Measurements from ENCODE around the gene HCFC1.
"Not testable (repeated sequence)": the region's sequence is repeated elsewhere in the genome, so short reads cannot be mapped to it uniquely, and the experiment has no call there.

The HCFC1 gene

DNA sequence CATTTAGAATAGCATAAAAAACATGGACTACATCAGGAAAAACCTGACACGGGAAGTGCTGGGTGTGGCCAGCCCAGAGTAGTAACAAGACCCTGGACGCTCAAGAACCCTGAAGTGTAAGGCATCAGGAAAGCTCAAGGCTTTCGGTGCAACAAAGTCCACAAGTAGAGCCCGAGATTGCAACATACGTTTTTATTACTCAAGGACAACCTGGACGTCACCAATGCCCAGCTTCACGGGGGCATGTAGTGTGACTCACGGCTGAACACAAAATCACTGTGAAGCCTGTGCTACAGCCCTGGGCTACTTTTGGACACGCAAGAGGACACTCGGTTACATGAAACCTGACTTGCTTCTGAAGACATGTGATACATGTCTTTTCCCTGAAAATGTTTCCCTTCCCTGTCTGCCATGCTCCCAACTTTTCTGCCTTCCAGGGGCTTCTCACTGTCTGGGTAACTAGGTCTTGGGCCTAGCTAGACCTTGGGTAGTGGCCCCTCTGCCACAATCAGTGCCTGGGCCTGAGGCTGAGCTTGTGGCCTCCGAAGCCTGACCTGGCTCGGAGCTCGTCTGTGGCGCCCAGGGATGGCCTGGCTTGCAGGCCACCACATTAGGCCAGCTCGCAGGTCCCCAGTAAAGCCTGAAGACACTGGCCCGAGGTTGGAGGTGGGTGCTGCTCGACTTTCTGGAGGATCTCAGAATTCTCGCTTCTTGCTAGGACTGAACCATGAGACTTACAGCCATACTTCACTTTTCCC lies 38.9 kb upstream of the HCFC1 start:
- in situ Hi-C loops (cut with MboI; ENCODE audit: low sequenced_read_pairs): no loop called here

DNA sequence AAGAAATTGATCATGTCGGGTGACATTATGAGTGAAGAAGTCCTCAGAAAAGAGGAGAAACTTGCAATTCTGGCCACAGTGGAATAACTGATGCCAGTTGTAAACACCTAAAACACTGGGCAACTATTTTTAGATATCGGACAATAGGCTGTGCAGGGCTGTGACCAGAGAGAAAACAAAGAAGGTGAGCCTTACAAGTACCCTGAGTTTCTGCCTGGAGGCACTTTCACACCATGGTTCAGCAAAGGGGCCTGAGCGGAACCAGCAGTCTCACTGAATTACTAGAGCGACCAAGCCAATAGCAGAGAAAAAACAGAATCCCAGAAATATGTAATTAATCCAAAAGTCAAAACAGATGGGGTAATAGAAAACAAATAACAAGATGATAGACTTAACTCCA lies 36.9 kb upstream of the HCFC1 start:
- in situ Hi-C loops (cut with MboI; ENCODE audit: low sequenced_read_pairs): no loop called here

- in situ Hi-C loops (cut with MboI; ENCODE audit: low sequenced_read_pairs): no loop called here
Measured at GRCh38 chrX:154006947-154007346, 35.3 kb upstream of the HCFC1 start.

GRCh38 chrX:154004315-154004714 lies 32.7 kb upstream of the HCFC1 start:
- in situ Hi-C loops (cut with MboI; ENCODE audit: low sequenced_read_pairs): no loop called here

GRCh38 chrX:154002215-154002719 lies 30.6 kb upstream of the HCFC1 start:
- in situ Hi-C loops (cut with MboI; ENCODE audit: low sequenced_read_pairs): no loop called here

- in situ Hi-C loops (cut with MboI; ENCODE audit: low sequenced_read_pairs): no loop called here
Measured at GRCh38 chrX:154000051-154000450, 28.4 kb upstream of the HCFC1 start.

DNA sequence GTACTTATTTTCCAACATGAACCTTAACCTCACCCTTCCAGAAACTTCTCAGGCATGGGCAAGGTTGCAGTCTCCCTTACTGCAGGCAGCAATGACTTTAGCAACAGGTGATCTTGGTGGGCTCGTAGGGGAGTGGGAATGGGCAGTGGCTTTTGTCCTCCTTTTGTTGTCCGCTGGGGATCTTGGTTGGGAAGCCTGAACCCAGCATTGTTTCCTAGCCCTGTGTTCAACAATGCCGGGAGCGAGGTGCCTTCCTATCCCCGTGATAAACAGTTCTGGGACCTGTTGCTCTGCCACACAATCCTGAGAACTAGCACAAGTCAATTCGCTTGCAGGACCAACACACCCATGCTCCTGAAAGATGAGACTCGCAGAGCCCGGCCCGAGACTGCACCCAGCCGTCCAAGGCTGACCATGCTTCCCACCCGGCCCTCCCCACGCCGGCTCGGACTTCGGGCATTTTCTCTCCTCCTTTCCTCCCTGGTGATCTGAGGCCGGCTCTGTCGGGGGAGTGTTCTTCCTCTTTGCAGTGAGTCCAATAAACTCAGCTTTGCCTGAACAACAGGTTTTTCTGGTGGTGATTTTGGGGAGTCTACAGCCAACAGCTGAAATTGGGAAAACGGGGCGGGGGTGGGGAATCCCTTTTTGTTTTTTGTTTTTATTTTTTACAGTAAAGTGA lies 27.9 kb upstream of the HCFC1 start:
- in situ Hi-C loops (cut with MboI; ENCODE audit: low sequenced_read_pairs): no loop called here

- in situ Hi-C loops (cut with MboI; ENCODE audit: low sequenced_read_pairs): no loop called here
Measured at GRCh38 chrX:153995504-153995903, 23.9 kb upstream of the HCFC1 start.

GRCh38 chrX:153994398-153994797 lies 22.8 kb upstream of the HCFC1 start:
- in situ Hi-C loops (cut with MboI; ENCODE audit: low sequenced_read_pairs): not testable (repeated sequence)

- in situ Hi-C loops (cut with MboI; ENCODE audit: low sequenced_read_pairs): no loop called here
Measured at GRCh38 chrX:153993978-153994377, 22.4 kb upstream of the HCFC1 start.

DNA sequence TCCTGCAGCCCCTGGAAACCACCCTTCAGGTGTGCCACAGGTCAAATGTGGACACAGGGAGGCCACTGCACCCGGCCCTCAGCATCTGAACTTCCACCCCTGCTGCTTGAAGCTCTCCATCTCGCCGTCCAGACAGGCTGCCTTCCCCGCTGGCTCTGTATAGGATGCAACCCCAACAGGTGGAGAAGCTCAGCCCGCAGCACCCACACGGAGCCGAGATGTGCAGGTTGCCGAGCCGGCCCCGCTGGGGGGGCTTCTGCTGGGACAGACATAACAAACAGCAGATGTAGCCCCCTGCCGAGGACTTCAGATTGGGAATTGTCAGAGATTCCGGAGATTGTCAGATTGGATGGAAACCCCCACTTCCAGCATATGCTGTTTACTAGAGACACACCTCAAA lies 21.5 kb upstream of the HCFC1 start:
- in situ Hi-C loops (cut with MboI; ENCODE audit: low sequenced_read_pairs): no loop called here

GRCh38 chrX:153992180-153992579 lies 20.6 kb upstream of the HCFC1 start:
- in situ Hi-C loops (cut with MboI; ENCODE audit: low sequenced_read_pairs): no loop called here

DNA sequence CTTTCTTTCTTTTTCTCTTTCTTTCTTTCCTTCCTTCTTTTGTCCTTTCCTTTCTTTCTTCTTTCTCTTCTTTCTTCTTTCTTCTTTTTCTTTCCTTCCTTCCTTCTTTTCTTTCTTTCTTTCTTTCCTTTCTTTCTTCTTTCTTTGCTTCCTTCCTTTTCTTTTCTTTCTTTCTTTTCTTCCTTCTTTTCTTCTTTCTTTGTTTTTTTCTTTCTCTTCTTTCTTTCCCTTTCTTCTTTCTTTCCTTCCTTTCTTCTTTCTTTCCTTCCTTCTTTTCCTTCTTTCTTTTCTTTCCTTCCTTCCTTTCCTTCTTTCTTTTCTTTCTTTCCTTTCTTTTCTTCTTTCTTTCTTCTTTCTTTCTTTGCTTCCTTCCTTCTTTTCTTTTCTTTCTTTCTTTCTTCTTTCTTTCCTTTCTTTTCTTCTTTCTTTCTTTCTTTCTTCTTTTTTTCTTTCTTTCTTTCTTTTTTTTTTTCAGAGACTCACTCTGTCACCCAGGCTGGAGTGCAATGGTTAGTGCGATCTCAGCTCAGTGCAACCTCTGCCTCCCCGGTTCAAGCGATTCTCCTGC lies 19.5 kb upstream of the HCFC1 start:
- in situ Hi-C loops (cut with MboI; ENCODE audit: low sequenced_read_pairs): no loop called here

- in situ Hi-C loops (cut with MboI; ENCODE audit: low sequenced_read_pairs): no loop called here
Measured at GRCh38 chrX:153989973-153990655, 18.5 kb upstream of the HCFC1 start.

DNA sequence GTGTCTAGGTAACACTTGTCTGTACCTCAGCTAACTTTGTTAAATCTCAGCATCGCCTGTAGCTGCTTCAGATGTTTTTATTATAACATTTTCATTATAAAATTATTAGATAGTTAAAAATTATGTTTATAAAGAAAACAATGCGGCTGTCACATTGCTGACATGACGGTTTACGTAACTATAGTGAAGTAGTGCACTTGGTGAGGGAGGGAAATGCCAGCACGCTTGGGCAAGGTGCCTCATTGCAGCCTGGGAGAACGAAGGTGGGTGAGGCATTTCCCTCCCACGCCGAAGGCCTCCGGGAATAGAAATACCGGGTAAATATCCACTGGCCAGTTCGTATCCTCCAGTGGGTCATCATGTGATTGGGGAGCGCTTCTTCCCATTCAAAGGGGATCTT lies 16.9 kb upstream of the HCFC1 start:
- in situ Hi-C loops (cut with MboI; ENCODE audit: low sequenced_read_pairs): no loop called here

GRCh38 chrX:153984351-153985178 lies 12.9 kb upstream of the HCFC1 start:
- in situ Hi-C loops (cut with MboI; ENCODE audit: low sequenced_read_pairs): no loop called here

- in situ Hi-C loops (cut with MboI; ENCODE audit: low sequenced_read_pairs): no loop called here
Measured at GRCh38 chrX:153983321-153983801, 11.7 kb upstream of the HCFC1 start.

DNA sequence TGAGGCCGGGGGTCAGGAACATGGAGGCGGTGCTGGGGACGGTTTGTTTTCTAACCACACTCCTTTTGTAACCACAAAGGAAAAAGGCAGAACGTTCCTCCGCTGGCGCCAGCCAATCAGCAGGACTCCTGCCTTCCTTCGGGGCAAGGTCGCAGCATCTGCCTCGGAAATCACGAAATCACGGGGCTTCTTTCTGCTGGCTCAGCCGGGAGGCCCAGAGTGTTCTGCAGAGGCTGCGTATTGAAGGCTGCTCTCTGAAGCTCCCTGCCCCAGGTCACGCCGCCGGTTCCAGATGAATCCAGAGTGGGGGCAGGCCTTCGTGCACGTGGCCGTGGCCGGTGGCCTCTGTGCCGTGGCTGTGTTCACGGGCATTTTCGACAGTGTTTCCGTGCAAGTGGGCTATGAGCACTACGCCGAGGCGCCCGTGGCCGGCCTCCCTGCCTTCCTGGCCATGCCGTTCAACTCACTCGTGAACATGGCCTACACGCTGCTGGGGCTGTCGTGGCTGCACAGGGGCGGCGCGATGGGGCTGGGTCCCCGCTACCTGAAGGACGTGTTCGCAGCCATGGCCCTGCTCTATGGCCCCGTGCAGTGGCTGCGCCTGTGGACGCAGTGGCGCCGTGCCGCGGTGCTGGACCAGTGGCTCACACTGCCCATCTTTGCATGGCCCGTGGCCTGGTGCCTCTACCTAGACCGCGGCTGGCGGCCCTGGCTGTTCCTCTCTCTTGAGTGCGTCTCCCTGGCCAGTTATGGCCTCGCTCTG lies 10.3 kb upstream of the HCFC1 start:
- in situ Hi-C loops (cut with MboI; ENCODE audit: low sequenced_read_pairs): no loop called here

GRCh38 chrX:153981231-153981630 lies 9.6 kb upstream of the HCFC1 start:
- in situ Hi-C loops (cut with MboI; ENCODE audit: low sequenced_read_pairs): no loop called here

DNA sequence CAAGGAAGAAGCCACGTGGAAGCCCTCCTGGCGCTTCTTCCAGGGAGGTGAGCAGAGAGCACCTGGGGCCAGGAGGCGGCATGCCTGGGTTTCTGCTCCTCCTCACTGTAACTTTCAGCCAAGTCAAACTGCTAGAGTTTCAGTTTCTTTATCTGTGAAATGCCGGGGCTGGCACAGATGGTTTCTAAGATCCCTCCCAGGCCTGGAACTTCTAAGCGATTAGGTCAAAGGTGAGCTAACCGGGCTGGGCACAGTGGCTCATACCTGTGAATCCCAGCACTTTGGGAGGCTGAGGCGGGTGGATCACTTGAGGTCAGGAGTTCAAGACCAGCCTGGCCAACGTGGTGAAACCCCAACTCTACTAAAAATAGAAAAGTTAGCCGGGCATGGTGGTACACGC lies 8.8 kb upstream of the HCFC1 start:
- in situ Hi-C loops (cut with MboI; ENCODE audit: low sequenced_read_pairs): not testable (repeated sequence)
